ENCODE measurements around the gene UBE2L6. TPM values are rescaled to one million over a fixed set of nuclear protein-coding genes. Genes with fewer than 3 reads are reported as not detected.

The UBE2L6 gene
- total RNA-seq (2014; rRNA removed; shearing (Covaris generic)): 20.1 and 20.8 TPM in 2 replicates
- 3.5 and 7.8 TPM in 2 replicates for polyA plus RNA-seq (2014; cell fraction: nucleus; rRNA removed)

DNA sequence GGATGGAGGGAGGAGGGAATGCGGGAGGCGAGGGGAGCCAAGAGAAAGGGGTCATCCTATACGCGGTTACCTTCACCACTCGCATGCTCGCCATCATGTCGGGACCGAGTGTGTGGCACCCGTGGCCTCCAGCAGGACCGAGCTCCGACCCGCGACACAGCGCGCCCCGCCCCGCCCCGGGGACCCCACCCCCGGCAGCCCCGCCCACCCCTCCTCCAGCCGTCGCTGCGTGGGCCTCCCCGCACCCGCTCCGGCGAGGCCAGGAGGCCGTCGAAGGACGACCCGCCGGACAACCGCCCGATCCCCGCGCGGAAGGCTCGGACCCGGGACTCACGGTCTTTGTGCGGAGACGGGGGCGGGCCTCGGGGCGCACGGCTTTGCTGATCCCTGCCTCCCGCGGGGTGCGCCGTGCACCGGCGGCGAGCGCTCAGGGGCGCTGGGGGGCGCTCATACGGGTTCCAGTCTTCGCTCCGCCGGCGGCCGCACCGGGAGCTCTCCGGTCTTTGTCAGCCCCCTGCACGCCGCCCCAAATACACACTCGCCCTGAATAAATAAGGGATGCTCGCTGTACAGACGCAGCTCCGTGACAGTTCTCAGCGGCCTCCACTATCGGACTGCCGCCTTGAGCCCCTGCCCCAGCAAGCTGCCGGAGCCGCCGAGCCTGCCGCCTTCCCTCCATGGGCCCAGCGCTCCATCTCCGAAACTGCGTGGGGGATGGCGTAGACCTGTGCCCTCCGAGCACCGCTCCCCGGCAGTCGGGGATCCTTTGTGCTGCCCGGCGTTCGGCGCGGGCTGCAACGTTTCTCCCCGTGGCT, at the start of gene UBE2L6:
UBE2L6 (minus strand) TSS at position 158 of the 815 bp plus-strand sequence; CDS start at position 97, 61 bp downstream.
- peak; percentile 16 for DNase-seq (ENCODE audit: extremely low read depth, low read depth)

DNA sequence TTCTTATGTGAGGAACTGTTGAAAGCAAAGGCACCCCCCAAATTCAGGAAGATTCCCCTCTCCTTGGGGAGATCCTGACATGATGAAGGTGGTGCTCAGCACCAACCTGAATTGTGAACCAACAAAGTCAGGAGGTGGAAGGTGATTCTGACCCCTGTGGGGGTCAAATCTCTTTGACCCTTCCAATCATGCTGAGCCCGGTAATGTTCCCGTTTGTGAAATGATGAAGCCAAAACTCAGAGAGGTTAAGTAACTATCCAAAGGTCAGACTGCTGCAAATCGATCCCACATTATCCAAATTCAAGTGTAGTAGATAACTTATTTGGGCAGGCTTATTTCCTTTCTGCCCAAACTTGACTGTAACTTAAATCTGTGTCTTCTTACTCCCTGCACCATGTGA, 49.1 kb upstream of the UBE2L6 start:
- DNase-seq (ENCODE audit: extremely low read depth, low read depth): no peak

DNA sequence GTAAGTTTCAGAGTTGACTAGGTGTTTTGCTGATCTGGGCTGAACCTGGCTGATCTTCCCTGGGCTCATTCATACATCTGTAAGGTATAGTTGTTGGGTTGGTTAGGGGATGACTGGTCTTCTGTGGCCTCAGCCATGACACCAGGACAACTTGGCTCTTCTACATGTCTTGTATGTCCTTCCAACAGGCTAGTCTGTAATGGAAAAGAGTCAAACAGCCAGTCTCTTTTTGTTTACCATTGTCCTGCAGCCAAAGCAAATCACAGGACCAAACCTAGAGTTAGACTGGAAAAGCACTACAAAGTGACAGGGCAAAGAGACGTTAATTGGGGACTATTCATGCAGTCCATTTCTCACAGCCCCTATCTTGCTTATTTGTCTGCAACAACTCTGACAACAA, 47.8 kb upstream of the UBE2L6 start:
- DNase-seq (ENCODE audit: extremely low read depth, low read depth): no peak

DNA sequence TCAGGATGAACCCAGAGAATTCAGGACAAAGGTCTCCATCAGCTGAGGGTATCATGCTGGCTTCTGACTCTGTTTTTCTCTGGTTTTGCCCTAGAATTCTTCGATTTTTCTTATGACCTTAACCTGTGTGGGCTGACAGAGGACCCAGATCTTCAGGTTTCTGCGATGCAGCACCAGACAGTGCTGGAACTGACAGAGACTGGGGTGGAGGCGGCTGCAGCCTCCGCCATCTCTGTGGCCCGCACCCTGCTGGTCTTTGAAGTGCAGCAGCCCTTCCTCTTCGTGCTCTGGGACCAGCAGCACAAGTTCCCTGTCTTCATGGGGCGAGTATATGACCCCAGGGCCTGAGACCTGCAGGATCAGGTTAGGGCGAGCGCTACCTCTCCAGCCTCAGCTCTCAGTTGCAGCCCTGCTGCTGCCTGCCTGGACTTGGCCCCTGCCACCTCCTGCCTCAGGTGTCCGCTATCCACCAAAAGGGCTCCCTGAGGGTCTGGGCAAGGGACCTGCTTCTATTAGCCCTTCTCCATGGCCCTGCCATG, 46.8 kb upstream of the UBE2L6 start:
- no peak for DNase-seq (ENCODE audit: extremely low read depth, low read depth)

DNA sequence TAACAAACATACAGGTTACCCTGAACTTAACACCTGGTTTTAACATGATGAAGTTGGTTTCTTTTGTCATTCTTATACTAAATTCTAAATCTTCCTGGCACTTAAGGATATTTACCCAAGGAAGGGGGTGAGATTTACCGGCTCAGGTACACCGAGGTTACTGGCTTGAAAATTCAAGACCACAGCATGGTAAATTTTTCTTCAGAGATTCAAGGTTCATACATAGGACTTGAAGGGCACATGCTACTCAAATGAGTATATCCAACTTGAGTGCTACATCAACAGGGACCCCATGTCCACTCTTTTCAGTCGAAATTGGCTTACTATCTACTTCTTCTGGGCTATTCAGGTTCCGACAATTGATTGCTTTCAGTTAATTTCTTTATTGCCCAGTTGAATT, 42.7 kb upstream of the UBE2L6 start:
- no peak for DNase-seq (ENCODE audit: extremely low read depth, low read depth)

- DNase-seq (ENCODE audit: extremely low read depth, low read depth): no peak
Observed at GRCh38 chr11:57605028-57605420, 37.6 kb upstream of the UBE2L6 start.

GRCh38 chr11:57604296-57605027, 37.0 kb upstream of the UBE2L6 start:
- no peak for DNase-seq (ENCODE audit: extremely low read depth, low read depth)

DNA sequence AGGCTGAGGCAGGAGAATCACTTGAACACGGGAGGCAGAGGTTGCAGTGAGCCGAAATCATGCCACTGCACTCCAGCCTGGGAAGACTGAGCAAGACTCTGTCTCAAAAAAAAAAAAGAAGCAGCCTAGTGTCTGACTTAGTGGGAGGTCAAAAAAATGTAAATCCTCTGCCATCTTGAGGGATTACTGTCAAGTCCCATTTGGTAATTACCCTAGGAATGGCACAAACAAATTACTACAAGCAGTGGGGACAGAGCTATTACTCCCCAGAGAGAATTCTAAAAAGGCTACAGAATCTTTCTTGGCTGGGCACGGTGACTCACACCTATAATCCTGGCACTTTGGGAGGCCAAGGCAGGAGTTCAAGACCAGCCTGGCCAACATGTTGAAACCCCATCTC, 33.8 kb upstream of the UBE2L6 start:
- DNase-seq (ENCODE audit: extremely low read depth, low read depth): no peak

- no peak for DNase-seq (ENCODE audit: extremely low read depth, low read depth)
Observed at GRCh38 chr11:57599381-57599780, 31.9 kb upstream of the UBE2L6 start.

- DNase-seq (ENCODE audit: extremely low read depth, low read depth): no peak
Observed at GRCh38 chr11:57598831-57599155, 31.3 kb upstream of the UBE2L6 start.

DNA sequence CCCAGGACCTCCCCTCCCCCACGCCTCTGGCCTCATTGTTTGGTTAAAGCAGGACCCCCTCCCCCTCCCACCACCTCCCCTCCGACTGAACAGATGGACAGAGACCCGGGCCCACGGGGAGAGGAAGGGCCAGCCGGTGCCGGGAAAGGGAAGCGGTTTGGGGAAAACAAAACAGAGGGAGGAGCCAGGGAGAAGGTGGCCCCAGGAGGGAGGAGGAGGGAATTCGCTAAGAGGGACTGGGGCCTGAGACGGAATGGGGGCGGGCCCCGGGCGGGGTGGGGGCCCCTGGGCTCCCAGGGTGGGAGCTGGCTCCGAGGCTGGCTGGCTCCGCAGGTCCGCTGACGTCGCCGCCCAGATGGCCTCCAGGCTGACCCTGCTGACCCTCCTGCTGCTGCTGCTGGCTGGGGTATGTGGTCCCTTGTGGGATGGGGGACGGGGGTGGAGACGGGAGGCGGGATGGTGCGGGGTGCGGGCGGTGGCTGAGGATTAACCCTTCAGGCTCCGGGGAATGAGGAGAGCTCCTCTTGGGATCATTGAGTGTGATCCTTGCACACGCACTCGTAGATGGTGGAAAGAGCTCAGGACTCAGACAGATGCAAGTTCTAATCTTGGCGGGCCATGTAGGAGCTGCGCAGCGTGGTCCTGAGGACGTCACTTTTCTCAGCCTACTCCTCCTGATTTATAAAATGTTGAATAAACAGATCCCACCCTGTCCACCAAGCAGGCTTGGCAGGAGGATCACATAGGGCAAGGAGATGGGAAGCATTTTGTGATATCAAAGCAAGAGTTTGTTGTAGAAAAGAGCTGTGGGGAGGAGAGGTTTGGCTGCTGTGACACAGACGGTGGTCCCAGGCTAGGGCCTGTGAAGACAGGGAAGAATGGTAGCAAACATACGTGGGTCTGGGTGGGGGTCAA, 30.7 kb upstream of the UBE2L6 start:
- DNase-seq (ENCODE audit: extremely low read depth, low read depth): no peak

DNA sequence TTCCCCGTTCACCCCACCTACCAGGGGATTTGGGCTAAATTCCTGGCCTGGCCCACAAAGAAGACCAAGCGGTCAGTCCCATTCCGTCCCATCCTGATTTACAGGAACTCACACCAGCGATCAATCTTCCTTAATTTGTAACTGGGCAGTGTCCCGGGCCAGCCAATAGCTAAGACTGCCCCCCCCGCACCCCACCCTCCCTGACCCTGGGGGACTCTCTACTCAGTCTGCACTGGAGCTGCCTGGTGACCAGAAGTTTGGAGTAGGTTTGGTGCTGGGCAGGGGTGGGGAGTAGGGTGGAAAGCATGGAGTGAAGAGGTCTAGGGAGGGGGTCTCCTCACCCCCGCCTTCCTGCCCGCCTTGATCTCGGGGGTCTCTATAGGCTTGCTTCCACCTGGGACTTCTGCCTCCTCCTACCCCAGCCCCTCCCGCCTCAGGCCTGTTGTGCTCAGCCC, 30.0 kb upstream of the UBE2L6 start, which contains the start of gene SERPING1:
SERPING1 (plus strand) TSS at position 225 of the 455 bp plus-strand sequence. CDS start 586 bp downstream, outside the sequence.
- no peak for DNase-seq (ENCODE audit: extremely low read depth, low read depth)

DNA sequence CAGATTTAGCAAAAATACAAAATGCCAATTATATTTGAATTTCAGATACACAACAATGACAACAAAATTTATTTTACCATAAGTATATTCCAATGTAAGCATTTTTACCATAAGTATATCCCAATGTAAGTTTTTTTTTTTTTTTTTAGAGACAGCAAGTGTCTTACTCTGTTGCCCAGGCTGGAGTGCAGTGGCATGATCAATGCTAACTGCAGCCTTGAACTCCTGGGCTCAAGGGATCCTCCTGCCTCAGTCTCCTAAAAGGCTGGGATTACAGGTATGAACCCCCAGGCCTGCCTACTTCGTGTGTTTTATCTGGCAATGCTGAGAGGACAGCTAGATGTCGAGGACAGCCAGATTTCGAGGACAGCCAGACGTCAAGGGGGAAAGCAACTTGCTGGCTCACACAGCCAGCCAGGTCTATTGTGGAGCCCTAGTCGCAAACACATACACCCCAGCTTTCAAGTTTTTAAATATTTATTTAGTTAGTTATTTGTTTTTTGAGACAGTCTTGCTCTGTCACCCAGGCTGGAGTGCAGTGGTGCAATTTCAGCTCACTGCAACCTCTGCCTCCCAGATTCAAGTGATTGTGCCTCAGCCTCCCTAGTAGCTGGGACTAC, 28.9 kb upstream of the UBE2L6 start:
- DNase-seq (ENCODE audit: extremely low read depth, low read depth): no peak

GRCh38 chr11:57588046-57588710, 20.7 kb upstream of the UBE2L6 start:
- DNase-seq (ENCODE audit: extremely low read depth, low read depth): no peak

DNA sequence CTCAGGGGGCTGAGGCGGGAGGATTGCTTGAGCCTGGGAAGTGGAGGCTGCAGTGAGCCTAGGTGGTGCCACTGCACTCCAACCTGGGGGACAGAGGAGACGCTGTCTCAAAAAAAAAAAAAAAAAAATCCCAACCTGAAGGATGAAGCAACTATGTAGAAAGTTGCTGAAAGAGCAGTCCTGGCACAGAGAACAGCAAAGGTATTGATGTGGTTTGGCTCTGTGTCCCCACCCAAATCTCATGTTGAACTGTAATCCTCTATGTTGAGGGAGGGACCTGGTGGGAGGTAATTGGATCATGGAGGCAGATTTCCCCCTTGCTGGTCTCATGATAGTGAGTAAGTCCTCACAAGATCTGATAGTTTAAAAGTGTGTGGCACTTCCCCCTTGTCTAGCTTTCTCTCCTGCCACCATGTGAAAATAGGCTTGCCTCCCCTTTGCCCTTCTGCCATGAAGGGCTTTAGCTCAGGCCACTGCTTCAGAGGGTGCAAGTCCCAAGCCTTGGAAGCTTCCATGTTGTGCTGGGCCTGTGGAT, 19.3 kb upstream of the UBE2L6 start:
- DNase-seq (ENCODE audit: extremely low read depth, low read depth): no peak

DNA sequence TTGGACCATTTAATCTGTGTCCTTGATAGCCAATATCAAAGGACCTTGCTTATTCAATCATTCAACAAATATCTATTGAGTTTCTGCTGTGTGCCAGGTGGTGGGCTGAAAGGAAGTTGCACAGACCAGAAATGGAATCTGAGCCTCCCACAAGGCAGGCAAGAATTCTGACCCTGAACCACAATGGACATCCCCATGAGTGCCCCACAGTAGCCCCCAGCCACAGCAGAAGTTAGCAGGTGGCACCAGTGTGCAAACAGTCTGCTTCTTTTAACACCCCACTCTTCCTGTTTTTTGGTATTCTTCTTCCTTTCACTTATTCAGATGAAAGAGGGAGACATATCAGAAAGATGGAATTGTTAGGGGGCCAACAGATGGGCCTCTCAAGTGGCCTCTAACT, 17.8 kb upstream of the UBE2L6 start:
- DNase-seq (ENCODE audit: extremely low read depth, low read depth): no peak

- DNase-seq (ENCODE audit: extremely low read depth, low read depth): no peak
Observed at GRCh38 chr11:57584341-57584740, 16.9 kb upstream of the UBE2L6 start.

- DNase-seq (ENCODE audit: extremely low read depth, low read depth): no peak
Observed at GRCh38 chr11:57574061-57574460, 6.6 kb upstream of the UBE2L6 start.

- no peak for DNase-seq (ENCODE audit: extremely low read depth, low read depth)
Observed at GRCh38 chr11:57571606-57572005, 4.1 kb upstream of the UBE2L6 start.
